HUES6 (cell line): Measurements from ENCODE around the gene BBIP1.

Source experiments
- H3K27ac ChIP-seq: 2 replicates; pipeline ENCODE4 v1.7.0; 2013; ENCODE audit warnings: low read depth, mild to moderate bottlenecking, low read length, inconsistent platforms
- H3K27me3 ChIP-seq: 2 replicates; pipeline ENCODE4 v1.6.1; 2013; ENCODE audit warnings: low read length; ENCODE audit not compliant: control insufficient read depth, insufficient read depth
- H3K36me3 ChIP-seq: 2 replicates; pipeline ENCODE4 v1.6.1; 2013; ENCODE audit warnings: low read length; ENCODE audit not compliant: control insufficient read depth, insufficient read depth
- H3K4me1 ChIP-seq: 2 replicates; pipeline ENCODE4 v1.6.1; 2013; ENCODE audit warnings: low read length; ENCODE audit not compliant: control insufficient read depth, insufficient read depth
- H3K4me3 ChIP-seq: 2 replicates; pipeline ENCODE4 v1.5.1; 2013; ENCODE audit warnings: low read depth, low read length
- H3K9ac ChIP-seq: one replicate; pipeline ENCODE4 v1.6.1; 2013; ENCODE audit warnings: mild to moderate bottlenecking, low read length
- H3K9me3 ChIP-seq: 2 replicates; pipeline ENCODE4 v1.6.1; 2013; ENCODE audit warnings: low read depth, low read length; ENCODE audit not compliant: control insufficient read depth, insufficient read depth

Gene BBIP1, protein sequence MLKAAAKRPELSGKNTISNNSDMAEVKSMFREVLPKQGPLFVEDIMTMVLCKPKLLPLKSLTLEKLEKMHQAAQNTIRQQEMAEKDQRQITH

DNA sequence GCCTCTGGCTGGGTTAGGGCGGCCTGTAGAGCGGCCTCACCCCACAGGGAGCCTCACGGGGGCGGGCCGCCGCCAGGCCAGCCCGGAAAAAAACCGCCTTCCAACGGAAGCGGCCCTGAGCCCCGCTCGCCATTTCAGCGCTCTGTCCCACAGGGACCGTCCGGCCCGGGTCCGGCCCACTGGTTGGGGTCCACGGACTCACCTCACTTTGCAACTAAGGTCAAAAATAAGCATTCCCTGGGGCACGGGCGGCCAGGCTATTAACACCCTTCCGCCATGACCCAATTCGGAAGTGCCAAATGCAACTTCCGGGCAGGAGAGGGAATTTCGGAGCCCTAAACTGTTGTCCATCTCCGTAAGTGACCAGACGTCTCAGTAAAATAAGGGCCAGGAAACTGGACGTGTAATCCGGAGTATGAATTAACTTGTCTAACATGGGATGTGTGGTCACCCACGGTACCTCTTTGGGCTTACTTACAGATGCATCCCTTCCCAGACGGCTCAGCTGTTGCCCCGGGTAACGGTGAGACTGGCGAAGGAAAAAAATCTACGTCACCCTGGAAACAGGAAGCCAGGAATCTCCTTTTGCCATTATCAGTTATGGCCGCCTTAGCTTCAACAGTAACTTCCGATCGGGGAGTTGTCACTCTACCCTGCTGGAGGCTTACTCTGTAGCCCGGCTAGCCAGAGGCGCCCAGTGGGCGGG, at the start of gene BBIP1:
BBIP1 (minus strand) TSS at position 538 of the 706 bp plus-strand sequence. CDS start 1,023 bp downstream, outside the sequence.
- Histone ChIP-seq H3K4me1 (peaks cover 14% of the 10 kb centered on the region), H3K36me3 (0 out of 2 replicates have a peak, but pooled peaks cover 4% of the 10 kb centered on the region), H3K9me3 (no peaks in the 10 kb centered on the region), H3K27me3 (no peaks in the 10 kb centered on the region), H3K4me3 (peak within 1 kb of the TSS; percentile 97), H3K27ac (peak within 1 kb of the TSS; percentile 82), H3K9ac (peak within 1 kb of the TSS; percentile 85)

DNA sequence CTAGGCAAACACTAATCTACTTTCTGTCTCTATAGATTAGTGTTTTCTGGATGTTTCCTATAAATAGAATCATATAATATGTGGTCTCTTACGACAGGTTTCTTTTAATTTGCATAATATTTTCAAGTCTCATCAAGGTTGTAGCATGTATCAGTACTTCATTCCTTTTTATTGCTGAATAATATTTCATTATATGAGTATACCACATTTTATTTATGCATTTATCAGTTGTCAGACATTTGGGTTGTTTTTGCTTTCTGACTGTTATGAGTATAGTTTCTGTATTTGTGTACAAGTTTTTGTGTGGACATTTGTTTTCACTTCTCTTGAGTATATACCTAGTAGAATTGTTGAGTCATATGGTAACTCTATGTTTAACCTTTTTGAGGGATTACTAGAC, 48.7 kb upstream of the BBIP1 start:
- no peak overlapping the region for H3K9ac ChIP-seq
- no peaks in the 10 kb centered on the region for H3K27me3 ChIP-seq
- H3K4me1 ChIP-seq, result no peaks in the 10 kb centered on the region
- H3K36me3 ChIP-seq, result no peaks in the 10 kb centered on the region
- no peak overlapping the region for H3K27ac ChIP-seq
- no peak overlapping the region for H3K4me3 ChIP-seq
- H3K9me3 ChIP-seq, result no peaks in the 10 kb centered on the region

DNA sequence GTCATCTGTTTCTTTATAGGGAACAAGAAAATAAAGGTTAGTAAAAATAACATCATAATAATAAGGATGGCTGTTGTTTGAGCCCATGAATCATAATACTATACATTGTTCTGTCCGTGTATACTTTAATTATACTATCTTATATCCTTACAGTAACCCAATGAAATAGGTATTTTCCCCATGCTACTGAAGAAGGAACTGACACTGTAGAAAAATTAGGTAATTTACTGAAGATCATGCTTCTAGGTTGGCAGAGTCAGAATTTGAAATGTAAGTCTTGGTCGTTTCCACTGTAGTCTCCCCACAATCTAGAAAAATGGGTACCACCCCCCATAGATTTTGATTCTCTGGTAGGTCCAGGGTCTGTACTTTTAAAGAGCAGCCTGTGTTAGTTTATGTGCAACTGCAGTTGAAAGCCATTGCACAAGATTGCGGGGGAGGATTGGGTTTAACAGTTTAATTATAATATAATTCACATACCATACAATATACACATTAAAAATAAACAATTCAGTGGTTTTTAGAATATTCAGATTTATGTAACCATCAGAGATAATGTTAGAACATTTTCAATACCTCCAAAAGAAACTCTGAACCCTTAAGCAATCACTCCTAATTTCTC, 48.1 kb upstream of the BBIP1 start:
- no peaks in the 10 kb centered on the region for H3K4me1 ChIP-seq
- no peak overlapping the region for H3K4me3 ChIP-seq
- H3K27me3 ChIP-seq, result no peaks in the 10 kb centered on the region
- H3K9me3 ChIP-seq, result no peaks in the 10 kb centered on the region
- H3K36me3 ChIP-seq, result no peaks in the 10 kb centered on the region
- no peak overlapping the region for H3K27ac ChIP-seq
- no peak overlapping the region for H3K9ac ChIP-seq

DNA sequence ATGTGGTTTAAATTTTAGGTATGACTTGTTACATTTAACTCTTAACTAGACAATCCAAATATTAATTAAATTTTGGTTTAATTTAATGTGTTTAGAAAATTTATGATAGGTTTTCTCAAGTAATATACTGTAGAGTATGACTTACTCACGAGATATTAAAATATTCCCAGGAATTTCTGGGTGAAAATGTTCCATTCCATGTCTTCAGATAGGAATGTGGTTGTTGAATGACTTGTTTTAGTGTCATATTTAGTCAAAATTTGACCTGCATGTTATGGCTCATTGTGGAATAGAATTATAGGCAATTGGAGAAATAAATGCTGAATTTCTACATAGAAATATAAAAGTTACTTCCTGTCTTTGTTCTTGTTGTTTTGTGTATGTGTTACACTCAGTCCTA, 47.2 kb upstream of the BBIP1 start:
- Histone ChIP-seq H3K27ac (no peak overlapping the region), H3K4me3 (no peak overlapping the region), H3K9me3 (no peaks in the 10 kb centered on the region), H3K9ac (no peak overlapping the region), H3K36me3 (no peaks in the 10 kb centered on the region), H3K27me3 (no peaks in the 10 kb centered on the region), H3K4me1 (no peaks in the 10 kb centered on the region)

DNA sequence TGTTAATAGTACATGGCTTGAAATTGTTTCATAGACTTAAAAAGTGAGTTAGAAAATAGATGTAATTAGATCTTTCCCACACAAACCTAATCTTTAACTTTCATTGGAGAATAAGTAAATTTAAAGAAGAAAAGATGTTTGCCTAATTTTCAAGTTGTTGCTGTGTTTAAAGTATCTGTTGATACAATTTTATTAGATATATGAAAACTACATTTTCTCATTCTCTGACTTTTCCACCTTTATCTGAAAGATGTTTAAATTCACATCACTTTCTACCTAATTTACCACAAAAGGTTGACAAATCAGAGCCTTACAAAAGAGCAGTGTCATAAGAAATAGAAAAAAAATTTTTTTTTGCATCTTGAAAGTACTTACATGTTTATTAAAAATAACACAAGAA, 46.2 kb upstream of the BBIP1 start:
- no peaks in the 10 kb centered on the region for H3K4me1 ChIP-seq
- no peaks in the 10 kb centered on the region for H3K27me3 ChIP-seq
- no peak overlapping the region for H3K27ac ChIP-seq
- no peaks in the 10 kb centered on the region for H3K9me3 ChIP-seq
- no peak overlapping the region for H3K4me3 ChIP-seq
- H3K36me3 ChIP-seq, result no peaks in the 10 kb centered on the region
- no peak overlapping the region for H3K9ac ChIP-seq

DNA sequence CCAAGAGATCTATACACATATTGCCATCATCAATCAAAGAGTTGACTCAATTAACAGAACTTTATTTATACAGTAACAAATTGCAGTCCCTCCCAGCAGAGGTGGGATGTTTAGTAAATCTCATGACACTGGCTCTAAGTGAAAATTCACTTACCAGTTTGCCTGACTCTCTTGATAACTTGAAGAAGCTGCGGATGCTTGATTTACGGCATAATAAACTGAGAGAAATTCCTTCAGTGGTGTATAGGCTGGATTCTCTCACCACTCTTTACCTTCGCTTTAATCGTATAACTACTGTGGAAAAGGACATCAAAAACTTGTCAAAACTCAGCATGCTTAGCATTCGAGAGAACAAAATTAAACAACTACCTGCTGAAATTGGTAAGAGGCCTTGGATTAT, 45.7 kb upstream of the BBIP1 start:
- Histone ChIP-seq H3K9me3 (no peaks in the 10 kb centered on the region), H3K4me1 (no peaks in the 10 kb centered on the region), H3K4me3 (no peak overlapping the region)

DNA sequence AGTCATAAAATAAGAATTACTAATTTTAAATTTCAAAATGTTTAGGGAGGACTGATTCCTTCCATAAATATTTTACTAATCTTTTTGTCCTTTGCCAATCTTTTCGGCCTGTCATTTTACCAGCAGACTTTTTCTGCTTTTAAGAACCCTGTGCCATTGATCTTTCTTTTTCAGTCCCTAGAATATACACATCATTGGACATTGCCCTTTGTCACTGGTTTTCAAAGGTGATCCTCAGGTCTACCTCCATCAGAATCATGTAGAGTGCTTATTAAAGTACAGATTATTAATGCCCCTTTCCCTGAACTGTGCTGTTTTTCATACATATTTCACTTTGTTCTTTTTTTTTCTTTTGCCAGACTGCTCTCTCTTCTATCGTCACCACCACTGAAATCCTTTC, 44.2 kb upstream of the BBIP1 start:
- no peak overlapping the region for H3K4me3 ChIP-seq
- no peaks in the 10 kb centered on the region for H3K9me3 ChIP-seq
- H3K27ac ChIP-seq, result no peak overlapping the region

More for the DNA sequence above, 45.7 kb upstream of the BBIP1 start:
- no peaks in the 10 kb centered on the region for H3K36me3 ChIP-seq
- no peak overlapping the region for H3K9ac ChIP-seq
- H3K27me3 ChIP-seq, result no peaks in the 10 kb centered on the region
- no peak overlapping the region for H3K27ac ChIP-seq

DNA sequence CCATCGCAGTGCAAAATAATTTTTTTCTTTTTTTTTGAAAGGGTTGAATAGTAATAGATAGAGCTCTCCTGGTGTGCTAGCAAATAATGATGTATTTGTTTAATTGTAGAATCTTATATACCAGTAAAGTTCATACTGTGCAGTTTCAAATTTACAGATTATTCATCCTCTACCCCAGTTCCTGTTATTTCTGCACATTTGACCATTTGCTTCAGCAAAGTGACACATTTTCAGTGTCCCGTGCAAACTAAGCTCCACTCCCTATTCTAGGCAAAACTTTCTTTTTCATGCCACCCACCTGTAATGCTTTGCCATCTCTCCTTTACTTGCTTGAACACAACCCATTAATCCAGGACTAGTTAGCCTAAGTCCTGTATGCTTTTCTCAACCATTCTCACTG, 43.5 kb upstream of the BBIP1 start:
- Histone ChIP-seq H3K4me3 (no peak overlapping the region), H3K36me3 (no peaks in the 10 kb centered on the region), H3K27me3 (no peaks in the 10 kb centered on the region), H3K9me3 (no peaks in the 10 kb centered on the region), H3K4me1 (no peaks in the 10 kb centered on the region), H3K27ac (no peak overlapping the region), H3K9ac (no peak overlapping the region)

More for the DNA sequence above, 44.2 kb upstream of the BBIP1 start:
- Histone ChIP-seq H3K9ac (no peak overlapping the region), H3K27me3 (no peaks in the 10 kb centered on the region), H3K4me1 (no peaks in the 10 kb centered on the region), H3K36me3 (no peaks in the 10 kb centered on the region)

DNA sequence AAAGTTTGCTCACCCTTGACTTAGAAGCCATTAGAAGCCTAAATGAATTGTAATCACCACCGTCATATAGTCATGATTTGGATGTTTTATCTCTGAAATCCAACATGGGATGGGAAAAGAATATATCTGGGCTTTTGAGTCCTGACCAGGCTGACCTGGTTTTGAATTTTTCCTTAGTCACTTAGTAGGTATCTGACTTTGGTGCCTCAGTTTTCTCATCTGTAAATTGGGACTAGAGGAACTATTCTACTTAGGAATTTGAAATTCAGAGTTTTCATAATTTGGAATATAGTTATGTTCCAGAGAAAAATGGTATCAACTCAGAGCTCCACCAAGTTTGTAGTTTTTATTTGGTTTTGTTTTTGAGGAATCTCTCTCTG, 41.3 kb upstream of the BBIP1 start:
- Histone ChIP-seq H3K27ac (no peak overlapping the region), H3K9ac (no peak overlapping the region), H3K36me3 (no peaks in the 10 kb centered on the region), H3K9me3 (no peaks in the 10 kb centered on the region), H3K4me3 (no peak overlapping the region), H3K27me3 (no peaks in the 10 kb centered on the region), H3K4me1 (no peaks in the 10 kb centered on the region)

DNA sequence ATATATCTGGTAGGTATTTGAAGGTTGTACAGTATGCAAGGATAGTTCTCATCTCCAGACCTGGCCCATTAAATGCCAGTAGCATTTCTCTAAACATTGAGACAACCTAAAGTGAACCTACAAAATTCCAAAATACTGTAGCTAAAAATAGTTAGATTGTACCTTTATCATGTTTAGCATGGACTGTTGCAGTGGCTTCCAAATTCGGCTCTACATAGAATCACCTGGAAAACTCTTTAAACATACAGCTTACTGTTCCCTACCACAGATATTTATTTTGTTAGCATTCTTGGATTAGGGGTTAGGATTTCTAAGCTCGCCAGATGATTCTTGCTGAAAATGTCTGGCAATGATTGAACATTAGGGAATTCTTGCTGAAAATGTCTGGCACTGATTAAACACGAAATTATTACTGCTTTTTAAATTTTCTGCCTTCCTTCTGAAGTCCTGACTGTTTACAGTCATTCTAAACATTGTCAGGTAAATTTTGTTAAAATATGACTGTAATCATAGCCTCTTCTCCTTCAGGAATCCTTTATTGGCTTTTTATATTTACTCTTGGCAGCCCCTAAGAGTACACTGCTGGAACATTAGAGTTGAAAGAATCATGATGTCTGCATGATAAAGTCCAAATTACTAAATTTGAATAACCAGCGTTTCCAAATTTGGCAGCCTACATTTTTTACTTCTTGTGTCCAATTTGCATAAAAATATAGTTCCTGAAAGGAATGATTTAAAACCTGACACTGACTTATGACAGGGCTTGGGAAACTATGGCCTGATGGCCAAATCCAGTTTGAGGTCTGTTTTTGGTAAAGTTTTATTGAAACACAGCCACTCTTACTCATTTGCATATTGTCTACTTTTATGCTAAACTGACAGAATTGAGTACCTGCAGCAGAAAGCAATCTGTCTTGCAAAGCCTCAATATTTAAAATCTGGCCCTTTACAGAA, 40.7 kb upstream of the BBIP1 start:
- Histone ChIP-seq H3K9me3 (no peaks in the 10 kb centered on the region), H3K27me3 (no peaks in the 10 kb centered on the region), H3K4me1 (no peaks in the 10 kb centered on the region), H3K27ac (no peak overlapping the region), H3K36me3 (no peaks in the 10 kb centered on the region), H3K4me3 (no peak overlapping the region), H3K9ac (no peak overlapping the region)

DNA sequence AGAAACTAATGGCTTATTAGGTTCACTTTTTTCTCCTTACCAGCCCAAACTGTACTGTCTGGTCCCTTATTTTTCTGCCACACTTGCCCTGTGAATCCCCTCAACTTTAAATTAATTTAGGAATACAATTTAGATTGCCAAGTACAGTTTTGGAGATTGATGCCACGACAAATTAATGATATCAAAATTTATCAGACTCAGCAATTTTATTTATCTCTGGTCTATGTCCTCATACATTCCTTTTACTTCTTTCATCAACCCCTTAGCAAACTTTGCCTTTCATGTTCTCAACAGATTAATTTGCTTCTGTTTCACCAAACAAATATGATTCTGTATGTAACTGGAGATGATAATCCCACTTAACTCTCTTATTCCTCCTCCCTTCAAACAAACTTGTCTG, 38.6 kb upstream of the BBIP1 start:
- no peak overlapping the region for H3K27ac ChIP-seq
- no peak overlapping the region for H3K4me3 ChIP-seq
- no peaks in the 10 kb centered on the region for H3K9me3 ChIP-seq
- H3K9ac ChIP-seq, result no peak overlapping the region
- H3K36me3 ChIP-seq, result no peaks in the 10 kb centered on the region
- no peaks in the 10 kb centered on the region for H3K4me1 ChIP-seq
- H3K27me3 ChIP-seq, result no peaks in the 10 kb centered on the region
